ENCODE measurements around the gene ARHGEF19. TPM values are rescaled to one million over a fixed set of nuclear protein-coding genes. Genes with fewer than 3 reads are reported as not detected.

Gene ARHGEF19
- total and polyA plus RNA-seq, 2 of the 4 experiments (the other 2 are of a cell fraction), result 4.5 to 16.8 TPM

GRCh38 chr1:16257968-16258367, 45.5 kb upstream of the ARHGEF19 start:
- DNase-seq (no peak), ATAC-seq (ENCODE audit: low read depth) (no peak)
- H3K56ac ChIP-seq (ENCODE audit: extremely low read depth, insufficient read depth, low read length), result 0 out of 2 replicates have a peak overlapping the region, but pooled peaks have one; percentile 26
- peak overlapping the region; percentile 88; the same call in 2 of the 3 replicates for H2BK15ac ChIP-seq (ENCODE audit: low read depth, low read length)
- peak overlapping the region in 1 of 2 experiments; percentile 41; a peak in 1 of 4 replicates for H4K8ac ChIP-seq (ENCODE audit: low read depth in 2 of 2, low read length in 2 of 2)
- WGBS, 2 experiments (ENCODE audit: extremely low coverage in 2 of 2, insufficient read length in 1 of 2), result no CpG with 5 or more reads among the region's 3 CpGs
- H3K9me1 ChIP-seq (ENCODE audit: insufficient read depth, low read length), result peaks cover 13% of the 10 kb centered on the region; the same call in 1 of the 2 replicates
- in situ Hi-C loops (cut with MboI; ENCODE audit: low sequenced_read_pairs) (no loop called here), dilution Hi-C loops (cut with HindIII; ENCODE audit: low sequenced_read_pairs, unreplicated experiment) (no loop called here), intact Hi-C loops (cut with micrococcal nuclease) (no loop called here)
- H3K79me1 ChIP-seq (ENCODE audit: low read depth in 1 of 2, low read length in 2 of 2), result peaks cover 40 to 65% of the 10 kb centered on the region in 2 experiments
- peak overlapping the region; percentile 38 for H4K91ac ChIP-seq (ENCODE audit: insufficient read depth, low read depth, low read length)
- H3K14ac ChIP-seq (replicated peaks; ENCODE audit: low read depth, low read length), result peak overlapping the region; percentile 84
- H2BK120ac ChIP-seq (ENCODE audit: low read depth, low read length), result peak overlapping the region; percentile 54
- POLR2A ChIA-PET (ENCODE audit: unreplicated experiment), result no interaction called here
- H4K20me1 ChIP-seq (ENCODE audit: insufficient read depth, low read length), result peaks cover 3% of the 10 kb centered on the region; the same call in 1 of the 2 replicates
- H3K4me3 ChIP-seq (ENCODE audit: insufficient read depth, low read depth, low read length), result no peak overlapping the region
- H3K9ac ChIP-seq (ENCODE audit: low read depth, low read length), result no peak overlapping the region
- H3K36me3 ChIP-seq (ENCODE audit: control insufficient read depth, insufficient read depth, low read length), result peaks cover 14% of the 10 kb centered on the region
- H2AK9ac ChIP-seq (replicated peaks; ENCODE audit: low read depth, low read length, poor library complexity), result no peak overlapping the region
- H2AFZ ChIP-seq (replicated peaks; ENCODE audit: low read length, poor library complexity), result no peak overlapping the region
- no peak for TF ChIP-seq BHLHE40 (IDR thresholded peaks at IDR 0.05; ENCODE audit: low read depth, low read length)
- TF ChIP-seq ELK1 (IDR thresholded peaks at IDR 0.05; ENCODE audit: borderline replicate concordance, low read depth, low read length), result no peak
- TF ChIP-seq MXI1 (IDR thresholded peaks at IDR 0.05; ENCODE audit: borderline replicate concordance, low read depth, low read length), result no peak
- TF ChIP-seq RAD21 (IDR thresholded peaks at IDR 0.05; ENCODE audit: low read length), result no peak
- no peak for TF ChIP-seq RCOR1 (IDR thresholded peaks at IDR 0.05; ENCODE audit: insufficient replicate concordance, low read length)
- no peak for TF ChIP-seq RFX5 (IDR thresholded peaks at IDR 0.05; ENCODE audit: low read depth, low read length)
- TF ChIP-seq CTCF (conservative IDR thresholded peaks at IDR 0.05; ENCODE audit: low read depth, low read length), result no peak
- no peak for TF ChIP-seq SMC3 (IDR thresholded peaks at IDR 0.05; ENCODE audit: low read depth, low read length)
- no peak for TF ChIP-seq USF2 (IDR thresholded peaks at IDR 0.05; ENCODE audit: low read depth, low read length)
- H2AK5ac ChIP-seq (ENCODE audit: low read depth, low read length), result peak overlapping the region; percentile 76
- peaks cover 15% of the 10 kb centered on the region for H3K4me1 ChIP-seq (ENCODE audit: control insufficient read depth, insufficient read depth, low read length)
- H3K4ac ChIP-seq (ENCODE audit: low read depth, low read length), result peak overlapping the region; percentile 58; the same call in 1 of the 2 replicates
- CTCF ChIA-PET, result interaction anchor here (0.5 kb wide), 1 partner anchor 98 kb away, joined by 3 read pairs; no protein-coding TSS in a partner anchor
- H3K4me2 ChIP-seq (ENCODE audit: low read depth, low read length), result no peak overlapping the region
- no peaks in the 10 kb centered on the region for H3K27me3 ChIP-seq (ENCODE audit: control insufficient read depth, insufficient read depth, low read length)
- peak overlapping the region; percentile 41 for H2BK5ac ChIP-seq (ENCODE audit: low read depth, low read length, poor library complexity, severe bottlenecking)
- H2BK20ac ChIP-seq (ENCODE audit: low read depth, low read length), result no peak overlapping the region
- peak overlapping the region; percentile 79; the same call in 1 of the 2 replicates for H3K23ac ChIP-seq (ENCODE audit: low read depth, low read length)
- H3K9me3 ChIP-seq (ENCODE audit: control insufficient read depth, insufficient read depth, low read length), result no peaks in the 10 kb centered on the region
- H3K18ac ChIP-seq (ENCODE audit: low read depth, low read length), result peak overlapping the region; percentile 67; the same call in 1 of the 2 replicates
- no TSS peak for BruUV-seq (replicated peaks)
- peak overlapping the region; percentile 53; the same call in 1 of the 2 replicates for H4K5ac ChIP-seq (ENCODE audit: low read depth, low read length)
- no peak overlapping the region for H3K27ac ChIP-seq (ENCODE audit: insufficient read depth, low read length)
